ENCODE results near the gene ZNF652. TPM values are rescaled to one million over a fixed set of nuclear protein-coding genes. Genes with fewer than 3 reads are reported as not detected.
"Not testable (repeated sequence)": the region's sequence is repeated elsewhere in the genome, so short reads cannot be mapped to it uniquely, and the experiment has no call there.

Gene ZNF652
- total and polyA plus RNA-seq, 4 donors: 6.8 to 48.9 (median 37.8) TPM

GRCh38 chr17:49266233-49266632, 95.8 kb downstream of the ZNF652 start:
- Histone ChIP-seq H3K27me3 (ENCODE audit: control insufficient read depth in 3 of 3, insufficient read depth in 3 of 3, low read length in 2 of 3) (no peaks in the 10 kb centered on the region), H3K27ac (ENCODE audit: low read depth in 1 of 2, low read length in 1 of 2) (no peak overlapping the region), H3K4me1 (ENCODE audit: control insufficient read depth in 5 of 5, insufficient read depth in 5 of 5, low read length in 5 of 5) (no peaks in the 10 kb centered on the region), H3K4me3 (no peak overlapping the region), H3K9ac (ENCODE audit: insufficient read depth in 1 of 2, low read length in 2 of 2) (no peak overlapping the region), H3K9me3 (ENCODE audit: control insufficient read depth in 4 of 4, insufficient read depth in 3 of 4, low read length in 3 of 4) (no peaks in the 10 kb centered on the region), H3K36me3 (ENCODE audit: control insufficient read depth in 4 of 4, insufficient read depth in 4 of 4, low read length in 4 of 4) (no peaks in the 10 kb centered on the region)
- no peak for TF ChIP-seq CTCF (IDR thresholded peaks at IDR 0.05; ENCODE audit: control extremely low read depth, extremely low read depth)
- no peak for ATAC-seq (ENCODE audit: insufficient read depth, low FRiP score)
- no peak for DNase-seq
- 89 to 92% methylated on average over 2 of the region's 2 CpGs for WGBS, 2 donors

- H3K4me3 ChIP-seq; H3K27me3 ChIP-seq (ENCODE audit: control insufficient read depth in 3 of 3, insufficient read depth in 3 of 3, low read length in 2 of 3); H3K4me1 ChIP-seq (ENCODE audit: control insufficient read depth in 5 of 5, insufficient read depth in 5 of 5, low read length in 5 of 5); H3K9ac ChIP-seq (ENCODE audit: insufficient read depth in 1 of 2, low read length in 2 of 2); H3K9me3 ChIP-seq (ENCODE audit: control insufficient read depth in 4 of 4, insufficient read depth in 3 of 4, low read length in 3 of 4); DNase-seq; ATAC-seq (ENCODE audit: insufficient read depth, low FRiP score); H3K36me3 ChIP-seq (ENCODE audit: control insufficient read depth in 4 of 4, insufficient read depth in 4 of 4, low read length in 4 of 4); H3K27ac ChIP-seq (ENCODE audit: low read depth in 1 of 2, low read length in 1 of 2): not testable (repeated sequence)
- 92 to 96% methylated on average over 9 of the region's 9 CpGs for WGBS, 2 donors
Observed at GRCh38 chr17:49261540-49261939, 100.5 kb downstream of the ZNF652 start.

GRCh38 chr17:49260817-49261291, 101.2 kb downstream of the ZNF652 start:
- Histone ChIP-seq H3K4me3 (no peak overlapping the region), H3K9me3 (ENCODE audit: control insufficient read depth in 4 of 4, insufficient read depth in 3 of 4, low read length in 3 of 4) (no peaks in the 10 kb centered on the region), H3K9ac (ENCODE audit: insufficient read depth in 1 of 2, low read length in 2 of 2) (peak overlapping the region in 1 of 2 donors; percentile 42), H3K4me1 (ENCODE audit: control insufficient read depth in 5 of 5, insufficient read depth in 5 of 5, low read length in 5 of 5) (peaks cover 0 to 4% (median 0%) of the 10 kb centered on the region in 5 donors), H3K27ac (ENCODE audit: low read depth in 1 of 2, low read length in 1 of 2) (peak overlapping the region; percentile 20 to 82), H3K27me3 (ENCODE audit: control insufficient read depth in 3 of 3, insufficient read depth in 3 of 3, low read length in 2 of 3) (peaks cover 0 to 2% (median 2%) of the 10 kb centered on the region in 3 donors), H3K36me3 (ENCODE audit: control insufficient read depth in 4 of 4, insufficient read depth in 4 of 4, low read length in 4 of 4) (no peaks in the 10 kb centered on the region)
- 52 to 53% methylated on average over 11 of the region's 11 CpGs for WGBS, 2 donors
- ATAC-seq (ENCODE audit: insufficient read depth, low FRiP score) (no peak), DNase-seq (peak in 2 of 3 donors; percentile 29 to 54)
- TF ChIP-seq CTCF (IDR thresholded peaks at IDR 0.05; ENCODE audit: control extremely low read depth, extremely low read depth): no peak

GRCh38 chr17:49260011-49260816, 101.8 kb downstream of the ZNF652 start:
- H3K27ac ChIP-seq (ENCODE audit: low read depth in 1 of 2, low read length in 1 of 2): peak overlapping the region; percentile 20 to 82
- H3K27me3 ChIP-seq (ENCODE audit: control insufficient read depth in 3 of 3, insufficient read depth in 3 of 3, low read length in 2 of 3): peaks cover 0 to 2% (median 2%) of the 10 kb centered on the region in 3 donors
- peak overlapping the region in 1 of 2 donors; percentile 42 for H3K9ac ChIP-seq (ENCODE audit: insufficient read depth in 1 of 2, low read length in 2 of 2)
- ATAC-seq (ENCODE audit: insufficient read depth, low FRiP score) (peak; percentile 78), DNase-seq (peak; percentile 48 to 60 (median 49))
- peaks cover 0 to 4% (median 0%) of the 10 kb centered on the region in 5 donors for H3K4me1 ChIP-seq (ENCODE audit: control insufficient read depth in 5 of 5, insufficient read depth in 5 of 5, low read length in 5 of 5)
- H3K9me3 ChIP-seq (ENCODE audit: control insufficient read depth in 4 of 4, insufficient read depth in 3 of 4, low read length in 3 of 4): no peaks in the 10 kb centered on the region
- no peaks in the 10 kb centered on the region for H3K36me3 ChIP-seq (ENCODE audit: control insufficient read depth in 4 of 4, insufficient read depth in 4 of 4, low read length in 4 of 4)
- peak overlapping the region; percentile 44 for H3K4me3 ChIP-seq
- TF ChIP-seq CTCF (IDR thresholded peaks at IDR 0.05; ENCODE audit: control extremely low read depth, extremely low read depth): no peak
- WGBS, 2 donors: 0 to 1% methylated on average over 75 to 77 of the region's 77 CpGs
